Fibroblast of pulmonary artery (primary cell): ENCODE data around the gene ZFP62.
A peak's percentile ranks its signal among the peaks of the same experiment; 100 is the strongest.

ENCODE experiments used
- DNase-seq: peaks from one replicate; pipeline ENCODE4 v3.0.0-alpha.2; 2010; ENCODE audit warnings: low read depth
- H3K4me3 ChIP-seq: replicated peaks from 2 replicates; pipeline ENCODE4 v1.5.1; 2011; ENCODE audit warnings: low read depth, mild to moderate bottlenecking, control low read depth, low read length, moderate library complexity
- CTCF ChIP-seq: IDR thresholded peaks from 2 replicates; pipeline ENCODE4 v1.5.1; 2011; ENCODE audit warnings: mild to moderate bottlenecking, control low read depth, low read length, inconsistent platforms; ENCODE audit errors: missing control alignments

ZFP62 gene

GRCh38 chr5:180866985-180867384, 5.9 kb upstream of the ZFP62 start:
- DNase-seq = no peak
- TF ChIP-seq CTCF = no peak
- no peak overlapping the region for H3K4me3 ChIP-seq

- no peak for TF ChIP-seq CTCF
- DNase-seq = no peak
- H3K4me3 ChIP-seq = no peak overlapping the region
These were observed 5.1 kb upstream of the ZFP62 start for GRCh38 chr5:180865981-180866695.

- TF ChIP-seq CTCF = no peak
- no peak overlapping the region for H3K4me3 ChIP-seq
- no peak for DNase-seq
These were observed 1.6 kb upstream of the ZFP62 start for GRCh38 chr5:180862645-180863044.

- H3K4me3 ChIP-seq = peak overlapping the region; percentile 79
- TF ChIP-seq CTCF = no peak
- no peak for DNase-seq
These were observed 696 bp downstream of the ZFP62 start for GRCh38 chr5:180860273-180860886.

- H3K4me3 ChIP-seq = no peak overlapping the region
- TF ChIP-seq CTCF = no peak
- no peak for DNase-seq
These were observed 2.5 kb downstream of the ZFP62 start for GRCh38 chr5:180858586-180858985.

- no peak for TF ChIP-seq CTCF
- no peak for DNase-seq
- H3K4me3 ChIP-seq = no peak overlapping the region
These were observed 7.3 kb downstream of the ZFP62 start for GRCh38 chr5:180853848-180854176.

GRCh38 chr5:180853121-180853847, 7.8 kb downstream of the ZFP62 start:
- DNase-seq = no peak
- no peak overlapping the region for H3K4me3 ChIP-seq
- no peak for TF ChIP-seq CTCF
